Neural progenitor cell (in vitro differentiated cells): Measurements from ENCODE around the gene ZNF710.

Experiments
- CTCF ChIP-seq: fragments of 200-600 bp; sonication (generic); IDR thresholded peaks from 2 replicates; pipeline ENCODE4 v1.5.1; 2017; ENCODE audit warnings: antibody characterized with exemption, mild to moderate bottlenecking
- EZH2 ChIP-seq: fragments of 200-600 bp; sonication (generic); IDR thresholded peaks from 2 replicates; pipeline ENCODE4 v1.6.1; 2017; ENCODE audit warnings: antibody characterized with exemption, mild to moderate bottlenecking, moderate library complexity
- EZH2phosphoT487 ChIP-seq: fragments of 200-600 bp; sonication (generic); IDR thresholded peaks from 2 replicates; pipeline ENCODE4 v1.6.1; 2017; ENCODE audit warnings: antibody characterized with exemption

- TF ChIP-seq CTCF (no peak), EZH2phosphoT487 (no peak), EZH2 (no peak)
These were observed 3.5 kb downstream of the ZNF710 start for GRCh38 chr15:90004671-90005070.
